H1 (cell line): ENCODE results near the gene SCCPDH. TPM values are rescaled to one million over a fixed set of nuclear protein-coding genes. Genes with fewer than 3 reads are reported as not detected.

ENCODE experiments used
- CTCF ChIA-PET: fragments of 300-600 bp; sonication (Branson Sonifier 250); formaldehyde crosslinking; loops from one replicate; lab custom pipeline; 2021; ENCODE audit not compliant: partially characterized antibody; lab: Charles Lee
- POLR2A ChIA-PET: fragments of 300-600 bp; sonication (Branson Sonifier 250); formaldehyde crosslinking; loops from one replicate; lab custom pipeline; 2021; ENCODE audit warnings: inconsistent platforms; ENCODE audit not compliant: partially characterized antibody; lab: Charles Lee
- DNase-seq, 2 experiments: peaks; one replicate each; pipeline versions ENCODE4 v3.0.0 to v3.0.0-alpha.2; 2010 to 2022; ENCODE audit warnings: low spot score in 2 of 2, low read depth in 1 of 2, mixed read lengths in 1 of 2
- FAIRE-seq: peaks from 2 replicates; lab custom pipeline; 2011; peaks lifted over from hg19 to GRCh38; lab: Jason Lieb, UNC
- H2AFZ ChIP-seq: 2 replicates; pipeline ENCODE4 v1.8.1; 2012; ENCODE audit warnings: low read length, inconsistent platforms
- H2AK5ac ChIP-seq: 2 replicates; pipeline ENCODE4 v1.6.1; 2013; ENCODE audit warnings: low read depth, low read length
- H2BK120ac ChIP-seq: replicated peaks from 2 replicates; pipeline ENCODE3; 2013; ENCODE audit warnings: low read depth, low read length, inconsistent platforms
- H2BK12ac ChIP-seq: 2 replicates; pipeline ENCODE4 v1.6.1; 2013; ENCODE audit warnings: low read depth, low read length
- H2BK15ac ChIP-seq: 2 replicates; pipeline ENCODE4 v1.6.1; 2013; ENCODE audit warnings: low read length
- H2BK20ac ChIP-seq: 2 replicates; pipeline ENCODE4 v1.6.1; 2013; ENCODE audit warnings: low read length
- H2BK5ac ChIP-seq: 2 replicates; pipeline ENCODE4 v1.6.1; 2013; ENCODE audit warnings: low read depth, low read length
- H3K14ac ChIP-seq: 2 replicates; pipeline ENCODE4 v1.6.1; 2013; ENCODE audit warnings: inconsistent platforms; ENCODE audit not compliant: insufficient read length
- H3K18ac ChIP-seq: 2 replicates; pipeline ENCODE4 v1.6.1; 2013; ENCODE audit warnings: low read length; ENCODE audit errors: extremely low read depth
- H3K23ac ChIP-seq: 2 replicates; pipeline ENCODE4 v1.6.1; 2013; ENCODE audit warnings: inconsistent platforms; ENCODE audit not compliant: insufficient read length
- H3K23me2 ChIP-seq: 2 replicates; pipeline ENCODE4 v1.6.1; 2013; ENCODE audit warnings: low read depth, low read length
- H3K27ac ChIP-seq: 2 replicates; pipeline ENCODE4 v1.6.1; 2011; ENCODE audit warnings: low read depth, low read length, inconsistent platforms
- H3K27me3 ChIP-seq, 4 experiments: replicated peaks in 1 of 4; 1 replicate in 1 of 4; 2 replicates in 3 of 4; pipeline versions ENCODE4 v1.6.1 to v1.8.1; 2011 to 2013; ENCODE audit warnings: low read length in 3 of 4, mild to moderate bottlenecking in 3 of 4, inconsistent platforms in 2 of 4, mixed read lengths in 2 of 4, moderate library complexity in 1 of 4; ENCODE audit not compliant: control insufficient read depth in 3 of 4, insufficient read depth in 3 of 4; ENCODE audit errors: extremely low read depth in 1 of 4
- H3K36me3 ChIP-seq, 4 experiments: 2 replicates each; pipeline versions ENCODE4 v1.6.1 to v1.8.1; 2011 to 2013; ENCODE audit warnings: mild to moderate bottlenecking in 4 of 4, low read length in 3 of 4, moderate library complexity in 2 of 4, control low read depth in 1 of 4, inconsistent platforms in 1 of 4; ENCODE audit not compliant: insufficient read depth in 4 of 4, control insufficient read depth in 2 of 4
- H3K4ac ChIP-seq: replicated peaks from 2 replicates; pipeline ENCODE3; 2013; ENCODE audit warnings: low read length, low read depth, mixed read lengths, inconsistent platforms; ENCODE audit not compliant: insufficient read length
- H3K4me1 ChIP-seq, 4 experiments: replicated peaks in 1 of 4; 1 replicate in 1 of 4; 2 replicates in 3 of 4; pipeline versions ENCODE4 v1.6.1 to v1.8.1; 2011 to 2013; ENCODE audit warnings: low read length in 3 of 4, inconsistent platforms in 2 of 4, mixed read lengths in 1 of 4; ENCODE audit not compliant: insufficient read depth in 4 of 4, control insufficient read depth in 3 of 4
- H3K4me2 ChIP-seq, 2 experiments: 2 replicates each; pipeline versions ENCODE4 v1.6.1 to v1.8.1; 2011 to 2013; ENCODE audit warnings: low read depth in 2 of 2, low read length in 2 of 2, control low read depth in 1 of 2, inconsistent platforms in 1 of 2, mild to moderate bottlenecking in 1 of 2; ENCODE audit not compliant: insufficient read depth in 1 of 2
- H3K4me3 ChIP-seq, 4 experiments: fragments of 200-600, 300-600 bp in 1 of 4; sonication (generic), shearing (Covaris generic), sonication (Bioruptor Twin) in 1 of 4; 2 replicates each; pipeline versions ENCODE4 v1.5.1 to v1.8.1; 2011 to 2016; ENCODE audit warnings: low read length in 4 of 4, low read depth in 3 of 4, control low read depth in 2 of 4, inconsistent platforms in 2 of 4, mild to moderate bottlenecking in 2 of 4, mixed read lengths in 1 of 4, moderate library complexity in 1 of 4; ENCODE audit not compliant: insufficient read depth in 2 of 4; ENCODE audit errors: extremely low read depth in 1 of 4
- H3K56ac ChIP-seq: replicated peaks from 2 replicates; pipeline ENCODE3; 2013; ENCODE audit warnings: low read depth, mild to moderate bottlenecking, mixed read lengths, low read length, inconsistent platforms; ENCODE audit not compliant: insufficient read length
- H3K79me1 ChIP-seq: 2 replicates; pipeline ENCODE4 v1.6.1; 2013; ENCODE audit warnings: low read depth, low read length, control low read depth
- H3K79me2 ChIP-seq, 2 experiments: 2 replicates each; pipeline versions ENCODE4 v1.6.1 to v1.8.1; 2012 to 2013; ENCODE audit warnings: low read length in 2 of 2, mild to moderate bottlenecking in 2 of 2, inconsistent platforms in 1 of 2; ENCODE audit not compliant: insufficient read depth in 2 of 2, control insufficient read depth in 1 of 2
- H3K9ac ChIP-seq, 4 experiments: replicated peaks in 1 of 4; 1 replicate in 1 of 4; 2 replicates in 3 of 4; pipeline versions ENCODE4 v1.6.1 to v1.8.1; 2011 to 2013; ENCODE audit warnings: low read depth in 3 of 4, low read length in 3 of 4, control low read depth in 2 of 4, mild to moderate bottlenecking in 2 of 4, moderate library complexity in 2 of 4, inconsistent platforms in 1 of 4; ENCODE audit errors: extremely low read depth in 1 of 4
- H3K9me3 ChIP-seq, 2 experiments: 2 replicates each; pipeline versions ENCODE4 v1.6.1 to v1.8.1; 2012 to 2013; ENCODE audit warnings: mild to moderate bottlenecking in 2 of 2, moderate library complexity in 2 of 2, control low read depth in 1 of 2, inconsistent platforms in 1 of 2, low read depth in 1 of 2, low read length in 1 of 2, mixed read lengths in 1 of 2; ENCODE audit not compliant: insufficient read depth in 2 of 2
- H4K20me1 ChIP-seq, 2 experiments: replicated peaks in 1 of 2; 2 replicates each; pipeline versions ENCODE3 to v1.8.1; 2011 to 2013; ENCODE audit warnings: inconsistent platforms in 2 of 2, low read length in 2 of 2, mild to moderate bottlenecking in 1 of 2; ENCODE audit not compliant: insufficient read depth in 2 of 2, control insufficient read depth in 1 of 2
- H4K5ac ChIP-seq: 2 replicates; pipeline ENCODE4 v1.6.1; 2013; ENCODE audit warnings: low read length, low read depth, mixed read lengths, inconsistent platforms; ENCODE audit not compliant: insufficient read length
- H4K8ac ChIP-seq: 2 replicates; pipeline ENCODE4 v1.8.0; 2013; ENCODE audit warnings: mild to moderate bottlenecking, moderate library complexity, low read length, inconsistent platforms; ENCODE audit not compliant: insufficient read depth; ENCODE audit errors: extremely low read depth
- H4K91ac ChIP-seq: replicated peaks from 2 replicates; pipeline ENCODE3; 2013; ENCODE audit warnings: low read length, mixed read lengths, inconsistent platforms; ENCODE audit not compliant: insufficient read length
- CHD1 ChIP-seq: IDR thresholded peaks from 2 replicates; pipeline ENCODE4 v1.6.1; 2012; ENCODE audit warnings: low read depth, low read length, improper control_type of control experiment
- EGR1 ChIP-seq: IDR thresholded peaks from 2 replicates; pipeline ENCODE4 v1.6.1; 2011; ENCODE audit warnings: low read depth, low read length, borderline replicate concordance
- JUND ChIP-seq: IDR thresholded peaks from 2 replicates; pipeline ENCODE4 v1.6.1; 2011; ENCODE audit warnings: mild to moderate bottlenecking, improper control_type of control experiment, low read length
- NANOG ChIP-seq: IDR thresholded peaks from 2 replicates; pipeline ENCODE4 v1.6.1; 2011; ENCODE audit warnings: low read length, low read depth, mild to moderate bottlenecking, inconsistent platforms; ENCODE audit not compliant: insufficient read depth, poor library complexity, severe bottlenecking
- SIN3A ChIP-seq, 2 experiments: IDR thresholded peaks in 1 of 2; conservative IDR thresholded peaks in 1 of 2; 2 replicates each; pipeline ENCODE4 v1.6.1; 2011 to 2012; ENCODE audit warnings: low read length in 2 of 2, improper control_type of control experiment in 1 of 2, low read depth in 1 of 2, mild to moderate bottlenecking in 1 of 2
- SP1 ChIP-seq: IDR thresholded peaks from 2 replicates; pipeline ENCODE4 v1.6.1; 2011; ENCODE audit warnings: low read depth, low read length
- TBP ChIP-seq: IDR thresholded peaks from 2 replicates; pipeline ENCODE4 v1.6.1; 2011; ENCODE audit warnings: low read depth, low read length, improper control_type of control experiment
- TEAD4 ChIP-seq: IDR thresholded peaks from 2 replicates; pipeline ENCODE4 v1.6.1; 2012; ENCODE audit warnings: low read depth, low read length, inconsistent platforms, mixed read lengths
- WGBS, 2 experiments: shearing (Covaris generic) in 1 of 2; methylation state at CpG; one replicate each; pipeline versions ENCODE4 v1.1.6 to v1.1.7; 2013 to 2015; ENCODE audit warnings: low lambda C conversion rate in 2 of 2, mixed read lengths in 2 of 2, inconsistent platforms in 1 of 2, low coverage in 1 of 2, missing lambda C conversion rate in 1 of 2; ENCODE audit not compliant: insufficient replicate concordance in 2 of 2, insufficient coverage in 1 of 2, insufficient read length in 1 of 2; ENCODE audit errors: extremely low coverage in 1 of 2, missing lambda C conversion rate in 1 of 2; 5-methylcytosine and 5-hydroxymethylcytosine counted together
- polyA plus RNA-seq, 7 experiments: library from polyadenylated mRNA; depleted of rRNA in 3 of 7; stranded (reverse) in 5 of 7; unstranded in 2 of 7; fragments of >200 nt in 5 of 7; fragments of 200-250 nt in 2 of 7; gene quantifications; 1 replicate in 5 of 7; 2 replicates in 1 of 7; 4 replicates in 1 of 7; pipeline versions ENCODE4 v1.2.1 to v1.2.3, GENCODE V29; 2011 to 2013; ENCODE audit warnings: missing spikeins in 2 of 7, mixed read lengths in 2 of 7
- total RNA-seq: library from RNA; stranded (reverse); fragmentation: NEBNext Ultra II Directional; extraction: Animal tissue kit (Norgen Biotek cat#: 25700); gene quantifications from 2 replicates; pipeline ENCODE4 v1.2.1, GENCODE V29; 2021
- TF ChIP-seq, protein P1 (sequence below): IDR thresholded peaks from 2 replicates; pipeline ENCODE4 v1.6.1; 2012; ENCODE audit warnings: inconsistent platforms

SCCPDH gene
- total and polyA plus RNA-seq, 2 of the 8 experiments (the other 6 are each of a cell fraction or from before 2014, with no cell fraction given) = 9.5 to 17.0 TPM

DNA sequence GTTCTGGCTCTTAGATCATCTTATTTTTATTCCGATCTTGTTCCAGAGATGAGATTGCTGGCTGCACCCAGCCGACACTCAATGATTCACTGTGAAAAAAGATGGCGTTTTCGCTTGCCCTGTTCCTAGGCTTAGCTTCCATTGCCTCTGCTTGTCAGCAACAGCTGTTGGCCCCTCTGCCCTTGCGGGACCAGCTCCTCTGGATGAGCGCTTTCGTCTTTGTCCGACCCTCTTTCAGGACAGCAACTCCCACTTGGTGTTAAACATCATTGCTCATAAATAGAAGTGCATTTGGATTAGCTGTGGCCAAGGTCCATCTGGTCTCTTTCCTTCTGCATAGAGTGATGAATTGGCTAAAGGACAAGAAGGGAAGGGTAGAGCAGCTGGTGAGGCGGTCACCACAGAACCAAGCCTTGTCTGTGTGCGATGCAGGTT lies 43.5 kb upstream of the SCCPDH start:
- Histone ChIP-seq H3K9me3 (no peaks in the 10 kb centered on the region), H3K4ac (no peak overlapping the region), H4K20me1 (no peaks in the 10 kb centered on the region), H2BK20ac (no peak overlapping the region), H3K79me2 (no peaks in the 10 kb centered on the region), H3K27me3 (no peaks in the 10 kb centered on the region), H4K5ac (no peak overlapping the region), H3K4me2 (no peak overlapping the region), H3K4me1 (no peaks in the 10 kb centered on the region), H2AFZ (no peak overlapping the region), H3K9ac (no peak overlapping the region), H3K23me2 (no peaks in the 10 kb centered on the region), H3K23ac (no peak overlapping the region), H3K27ac (no peak overlapping the region), H3K14ac (no peak overlapping the region), H3K56ac (no peak overlapping the region), H2AK5ac (no peak overlapping the region), H2BK12ac (no peak overlapping the region), H3K4me3 (no peak overlapping the region), H2BK5ac (no peak overlapping the region), H2BK120ac (no peak overlapping the region), H2BK15ac (no peak overlapping the region), H4K8ac (no peak overlapping the region), H3K18ac (no peak overlapping the region), H3K36me3 (no peaks in the 10 kb centered on the region), H4K91ac (no peak overlapping the region), H3K79me1 (no peaks in the 10 kb centered on the region)
- FAIRE-seq (no peak), DNase-seq (no peak)
- 90% methylated on average over 10 of the region's 10 CpGs; no CpG with 5 or more reads in 1 of the 2 experiments for WGBS, 2 experiments
- CTCF ChIA-PET = interaction anchor here (0.6 to 9.7 kb wide), 7 partner anchors 9 to 812 kb away, joined by 3 to 66 read pairs (median 4); no protein-coding TSS in a partner anchor
- POLR2A ChIA-PET = interaction anchor here (0.9 kb wide), 1 partner anchor 9 kb away, joined by 3 read pairs; no protein-coding TSS in a partner anchor
- TF ChIP-seq TBP = no peak
- TF ChIP-seq SP1 = no peak
- no peak for TF ChIP-seq SIN3A (conservative IDR thresholded peaks at IDR 0.05 in 1 of 2, IDR thresholded peaks at IDR 0.05 in 1 of 2; ENCODE audit: low read depth in 1 of 2, low read length in 2 of 2)
- no peak for TF ChIP-seq CHD1
- TF ChIP-seq, protein P1, sequence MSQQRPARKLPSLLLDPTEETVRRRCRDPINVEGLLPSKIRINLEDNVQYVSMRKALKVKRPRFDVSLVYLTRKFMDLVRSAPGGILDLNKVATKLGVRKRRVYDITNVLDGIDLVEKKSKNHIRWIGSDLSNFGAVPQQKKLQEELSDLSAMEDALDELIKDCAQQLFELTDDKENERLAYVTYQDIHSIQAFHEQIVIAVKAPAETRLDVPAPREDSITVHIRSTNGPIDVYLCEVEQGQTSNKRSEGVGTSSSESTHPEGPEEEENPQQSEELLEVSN = no peak
- TF ChIP-seq NANOG = no peak
- no peak for TF ChIP-seq EGR1
- TF ChIP-seq TEAD4 = no peak
- no peak for TF ChIP-seq JUND
